HT1080 (cell line): ENCODE measurements around the gene DHX9. TPM values are rescaled to one million over a fixed set of nuclear protein-coding genes. Genes with fewer than 3 reads are reported as not detected.
"Not testable (repeated sequence)": the region's sequence is repeated elsewhere in the genome, so short reads cannot be mapped to it uniquely, and the experiment has no call there.

Experiments used
- DNase-seq: peaks from one replicate; pipeline ENCODE4 v3.0.0-alpha.2; 2015; ENCODE audit warnings: low read depth
- total RNA-seq: library from RNA; depleted of rRNA; stranded (reverse); fragments of >200 nt; shearing (Covaris generic); gene quantifications from 2 replicates; pipeline ENCODE4 v1.2.3, GENCODE V29; 2014; rRNA removed

DHX9 gene
- total RNA-seq, 1 experiment from 2014 or later: 201 TPM

DNA sequence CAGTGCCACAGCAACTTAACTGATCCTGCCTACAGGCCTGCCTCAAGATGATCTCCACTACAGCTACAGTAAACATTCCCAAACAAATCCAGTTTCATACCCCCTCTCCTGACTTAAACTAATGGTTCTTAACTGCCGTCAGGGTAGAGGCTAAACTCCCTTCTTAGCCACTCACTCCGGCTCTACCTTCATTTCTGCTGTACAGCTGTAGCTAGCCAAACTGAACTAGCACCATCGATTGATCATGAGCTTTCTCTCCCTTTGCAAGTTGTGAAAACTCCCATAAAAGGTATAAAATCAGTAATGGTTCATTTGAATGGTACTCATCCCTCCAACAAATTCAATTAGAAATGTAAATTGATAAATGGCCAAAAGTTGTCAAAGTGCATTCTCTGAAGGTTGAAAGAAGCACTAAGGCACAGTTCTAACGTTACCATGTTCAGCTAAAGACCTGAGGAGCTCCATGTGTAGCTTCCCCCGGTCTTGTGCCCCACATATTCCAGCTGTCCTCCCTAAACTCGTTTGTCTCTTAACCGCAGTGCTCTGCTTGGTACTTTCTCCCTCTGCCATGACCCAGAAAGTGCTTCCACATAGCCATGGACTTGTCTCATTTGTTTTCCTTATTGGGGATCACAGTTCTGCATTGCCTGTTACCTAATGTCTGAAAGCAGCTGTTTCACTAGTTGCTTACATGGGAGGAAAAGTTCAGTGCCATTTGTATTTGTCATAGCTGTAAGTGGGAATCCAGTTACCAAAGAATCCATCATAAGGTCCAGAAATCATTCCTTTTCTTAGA, 49.8 kb downstream of the DHX9 start:
- DNase-seq: no peak

DNA sequence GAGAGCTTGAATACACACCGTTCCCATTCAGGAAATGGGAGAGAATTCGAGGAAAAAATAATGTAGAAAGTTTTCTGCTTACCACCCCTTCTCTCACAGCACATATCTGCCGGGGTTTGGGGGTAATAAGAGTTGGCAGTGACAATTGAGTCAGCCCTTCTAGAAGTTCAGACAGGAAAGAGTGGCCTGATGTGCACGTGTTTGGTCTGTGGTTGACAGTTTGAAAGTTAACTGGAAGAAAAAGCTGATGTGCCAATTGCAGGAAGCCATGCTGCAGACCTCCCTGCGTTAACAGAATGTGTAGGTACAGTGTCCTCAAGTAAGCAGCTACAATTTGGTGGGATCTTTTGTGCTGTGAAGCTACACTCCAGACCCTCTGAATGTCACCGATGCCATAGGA, 50.9 kb downstream of the DHX9 start:
- DNase-seq: no peak

GRCh38 chr1:182890927-182891610, 51.9 kb downstream of the DHX9 start:
- DNase-seq: no peak

DNA sequence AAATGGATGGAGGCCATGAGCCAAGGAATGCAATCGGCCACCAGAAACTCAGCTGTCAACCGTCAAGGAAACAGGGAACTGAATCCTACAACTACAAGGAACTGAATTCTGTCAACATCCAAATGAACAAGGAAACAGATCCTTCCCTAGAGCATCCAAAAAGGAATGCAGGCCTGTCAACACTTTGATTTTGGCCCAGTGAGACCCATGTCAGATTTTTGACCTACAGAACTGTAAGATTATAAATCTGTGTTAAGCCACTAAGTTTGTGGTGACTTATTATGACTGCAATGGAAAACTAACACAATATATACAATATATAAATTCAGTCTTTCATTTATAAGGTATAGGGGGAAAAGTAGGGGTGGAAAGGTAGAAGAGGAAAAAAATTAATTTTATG, 58.5 kb downstream of the DHX9 start:
- no peak for DNase-seq

DNA sequence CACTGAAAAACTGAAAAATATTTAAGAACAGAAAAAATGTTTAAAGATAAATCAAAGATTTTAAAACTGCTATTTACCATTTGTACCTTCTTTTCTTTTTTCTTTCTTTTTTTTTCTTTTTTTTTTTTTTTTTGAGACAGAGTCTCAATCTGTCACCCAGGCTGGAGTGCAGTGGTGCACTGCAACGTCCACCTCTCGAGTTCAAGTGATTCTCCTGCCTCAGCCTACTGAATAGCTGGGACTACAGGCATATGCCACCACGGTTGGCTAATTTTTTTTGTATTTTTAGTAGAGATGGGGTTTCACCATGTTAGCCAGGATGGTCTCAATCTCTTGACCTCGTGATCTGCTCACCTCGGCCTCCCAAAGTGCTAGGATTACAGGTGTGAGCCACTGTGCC, 62.8 kb downstream of the DHX9 start:
- not testable (repeated sequence) for DNase-seq

DNA sequence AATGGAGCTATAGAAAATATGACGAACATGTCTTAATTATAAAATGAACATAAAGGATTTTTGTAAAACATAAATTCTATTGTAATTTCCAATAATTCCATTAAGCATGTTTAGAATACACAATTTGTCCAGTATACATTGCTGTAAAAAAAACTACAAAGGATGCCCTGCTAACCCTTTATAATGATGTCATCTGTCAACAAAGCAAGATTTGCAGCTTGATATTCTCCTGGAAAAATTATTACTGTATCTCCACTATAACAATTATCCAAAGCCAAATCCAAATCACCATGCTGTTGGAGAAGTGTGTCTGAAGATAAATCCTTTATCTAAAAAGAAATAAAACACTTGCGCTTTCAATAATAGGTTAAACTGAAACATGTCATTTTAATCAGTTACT, 66.2 kb downstream of the DHX9 start:
- DNase-seq: no peak

- no peak for DNase-seq
Observed at GRCh38 chr1:182909578-182909977, 70.4 kb downstream of the DHX9 start.

GRCh38 chr1:182910143-182910542, 71.0 kb downstream of the DHX9 start:
- DNase-seq: no peak

- DNase-seq: no peak
Observed at GRCh38 chr1:182913401-182913800, 74.3 kb downstream of the DHX9 start.

GRCh38 chr1:182917378-182917777, 78.2 kb downstream of the DHX9 start:
- DNase-seq: peak; percentile 67

DNA sequence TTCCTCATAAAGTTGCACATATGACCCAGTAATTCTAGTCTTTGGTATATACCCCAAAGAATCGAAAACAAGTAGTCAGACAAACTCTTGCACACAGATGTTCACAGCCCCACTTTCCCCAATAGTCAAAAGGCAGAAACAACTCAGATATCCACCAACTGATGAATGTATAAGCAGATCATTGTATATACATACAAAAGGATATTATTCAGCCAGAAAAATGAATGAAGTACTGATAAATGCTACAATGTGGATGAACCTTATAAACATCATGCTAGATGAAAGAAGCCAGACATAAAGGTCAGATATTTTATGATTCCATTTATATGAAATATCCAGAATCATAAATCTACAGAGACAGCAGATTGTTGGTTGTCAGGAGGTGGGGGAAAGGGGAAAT, 86.5 kb downstream of the DHX9 start:
- DNase-seq: no peak

GRCh38 chr1:182927693-182928433, 88.7 kb downstream of the DHX9 start:
- DNase-seq: no peak

DNA sequence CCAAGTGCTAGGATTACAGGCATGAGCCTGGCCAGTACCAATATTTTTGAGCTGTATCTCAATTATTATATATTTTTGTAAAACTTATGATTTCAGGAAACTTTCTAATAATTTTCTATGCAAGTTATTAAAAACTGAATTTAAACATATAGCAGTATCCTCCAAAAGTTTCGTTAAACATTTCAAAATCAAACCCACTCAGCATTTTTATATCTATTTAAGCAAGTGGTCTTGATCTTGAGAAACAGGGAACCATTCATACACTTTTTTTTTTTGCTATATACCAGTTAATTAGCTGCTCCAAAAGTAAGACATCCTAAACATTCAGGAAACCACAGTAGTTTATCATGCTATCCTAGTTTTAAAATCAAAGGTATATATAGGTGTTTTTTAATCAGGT, 91.8 kb downstream of the DHX9 start:
- no peak for DNase-seq

DNA sequence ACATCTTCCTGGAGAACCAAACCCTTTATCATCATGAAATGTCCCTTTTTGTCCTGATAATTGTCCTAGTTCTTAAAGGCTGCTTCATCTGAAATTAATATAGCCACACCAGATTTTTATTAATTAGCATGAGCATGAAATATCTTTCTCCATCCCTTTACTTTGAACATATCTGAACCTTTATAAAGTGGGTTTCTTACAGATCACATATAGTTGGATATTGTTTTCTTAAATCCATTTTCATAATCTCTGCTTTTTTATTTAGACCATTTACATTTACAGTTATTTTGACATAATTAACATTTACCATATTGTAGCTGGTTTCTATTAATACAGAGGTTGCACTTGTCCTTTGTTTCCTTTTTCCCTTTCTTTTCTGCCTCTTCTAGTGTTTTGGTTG, 96.6 kb downstream of the DHX9 start:
- DNase-seq: no peak

Other genes starting within 250 kb of the DHX9 start
- gene RGS16, start 235.0 kb upstream of the DHX9 start, total RNA-seq: not detected in 2 replicates
- 0.05 TPM in 1 of 2 replicates, not detected in the other for gene RGS8, start 154.8 kb upstream of the DHX9 start, total RNA-seq
- 1.4 and 1.7 TPM in 2 replicates for gene NPL, start 49.6 kb upstream of the DHX9 start, total RNA-seq
- gene SHCBP1L, start 113.8 kb downstream of the DHX9 start, total RNA-seq: not detected in 2 replicates
- gene LAMC1, start 184.1 kb downstream of the DHX9 start, total RNA-seq: 130 and 139 TPM in 2 replicates